ENCODE measurements around the gene OR51D1.

The OR51D1 gene

GRCh38 chr11:4658629-4659445 is 21.6 kb downstream of the OR51D1 start:
- H3K27me3 ChIP-seq (ENCODE audit: insufficient read depth, poor library complexity, severe bottlenecking): peaks cover 3% of the 10 kb centered on the region
- no peak for ATAC-seq (ENCODE audit: low read depth)
- H3K36me3 ChIP-seq (ENCODE audit: low read depth): no peaks in the 10 kb centered on the region
- no peaks in the 10 kb centered on the region for H3K9me3 ChIP-seq (ENCODE audit: severe bottlenecking)
- no peaks in the 10 kb centered on the region for H3K4me1 ChIP-seq (ENCODE audit: insufficient read depth, poor library complexity, severe bottlenecking)
- TF ChIP-seq CTCF (IDR thresholded peaks at IDR 0.05; ENCODE audit: poor library complexity, severe bottlenecking): no peak
- H3K27ac ChIP-seq (ENCODE audit: poor library complexity, severe bottlenecking): no peak overlapping the region
- H3K4me3 ChIP-seq (ENCODE audit: severe bottlenecking): no peak overlapping the region
- DNase-seq (ENCODE audit: low spot score): no peak

- Histone ChIP-seq H3K4me3 (ENCODE audit: severe bottlenecking) (no peak overlapping the region), H3K36me3 (ENCODE audit: low read depth) (no peaks in the 10 kb centered on the region), H3K4me1 (ENCODE audit: insufficient read depth, poor library complexity, severe bottlenecking) (no peaks in the 10 kb centered on the region), H3K27me3 (ENCODE audit: insufficient read depth, poor library complexity, severe bottlenecking) (peaks cover under 1% of the 10 kb centered on the region), H3K9me3 (ENCODE audit: severe bottlenecking) (no peaks in the 10 kb centered on the region), H3K27ac (ENCODE audit: poor library complexity, severe bottlenecking) (no peak overlapping the region)
- DNase-seq (ENCODE audit: low spot score): no peak
- no peak for TF ChIP-seq CTCF (IDR thresholded peaks at IDR 0.05; ENCODE audit: poor library complexity, severe bottlenecking)
- no peak for ATAC-seq (ENCODE audit: low read depth)
These were observed 25.6 kb downstream of the OR51D1 start for GRCh38 chr11:4662876-4663275.

- ATAC-seq (ENCODE audit: low read depth) (no peak), DNase-seq (ENCODE audit: low spot score) (no peak)
- Histone ChIP-seq H3K36me3 (ENCODE audit: low read depth) (no peaks in the 10 kb centered on the region), H3K9me3 (ENCODE audit: severe bottlenecking) (no peaks in the 10 kb centered on the region), H3K4me3 (ENCODE audit: severe bottlenecking) (no peak overlapping the region), H3K4me1 (ENCODE audit: insufficient read depth, poor library complexity, severe bottlenecking) (no peaks in the 10 kb centered on the region), H3K27me3 (ENCODE audit: insufficient read depth, poor library complexity, severe bottlenecking) (no peaks in the 10 kb centered on the region), H3K27ac (ENCODE audit: poor library complexity, severe bottlenecking) (no peak overlapping the region)
- TF ChIP-seq CTCF (IDR thresholded peaks at IDR 0.05; ENCODE audit: poor library complexity, severe bottlenecking): no peak
These were observed 26.9 kb downstream of the OR51D1 start for GRCh38 chr11:4664183-4664582.

- DNase-seq (ENCODE audit: low spot score): no peak
These were observed 27.5 kb downstream of the OR51D1 start for GRCh38 chr11:4664786-4665185.

More at GRCh38 chr11:4664786-4665185, 27.5 kb downstream of the OR51D1 start:
- Histone ChIP-seq H3K27me3 (ENCODE audit: insufficient read depth, poor library complexity, severe bottlenecking) (no peaks in the 10 kb centered on the region), H3K9me3 (ENCODE audit: severe bottlenecking) (no peaks in the 10 kb centered on the region), H3K4me1 (ENCODE audit: insufficient read depth, poor library complexity, severe bottlenecking) (no peaks in the 10 kb centered on the region), H3K27ac (ENCODE audit: poor library complexity, severe bottlenecking) (no peak overlapping the region), H3K36me3 (ENCODE audit: low read depth) (no peaks in the 10 kb centered on the region), H3K4me3 (ENCODE audit: severe bottlenecking) (no peak overlapping the region)
- no peak for TF ChIP-seq CTCF (IDR thresholded peaks at IDR 0.05; ENCODE audit: poor library complexity, severe bottlenecking)
- no peak for ATAC-seq (ENCODE audit: low read depth)
